Measurements from ENCODE around the gene ANKRD52.

Gene ANKRD52

GRCh38 chr12:56221232-56221756 is 36.9 kb downstream of the ANKRD52 start:
- peak overlapping the region; percentile 68 for H3K9ac ChIP-seq
- no peaks in the 10 kb centered on the region for H3K27me3 ChIP-seq (ENCODE audit: control insufficient read depth, insufficient read depth, low read length)
- no peaks in the 10 kb centered on the region for H3K9me3 ChIP-seq (ENCODE audit: control insufficient read depth, low read length)
- peaks cover 24% of the 10 kb centered on the region for H3K79me2 ChIP-seq
- H3K4me3 ChIP-seq (ENCODE audit: low read depth, low read length) = peak overlapping the region; percentile 88
- H2AFZ ChIP-seq = peak overlapping the region; percentile 79
- no peak for TF ChIP-seq CTCF (IDR thresholded peaks at IDR 0.05)
- peak overlapping the region; percentile 82 for H3K4me2 ChIP-seq (ENCODE audit: low read length)
- H3K4me1 ChIP-seq = peaks cover 6% of the 10 kb centered on the region
- H3K36me3 ChIP-seq (ENCODE audit: control insufficient read depth, insufficient read depth, low read length) = no peaks in the 10 kb centered on the region
- peak overlapping the region; percentile 92 for H3K27ac ChIP-seq

GRCh38 chr12:56220611-56221231 is 37.5 kb downstream of the ANKRD52 start:
- Histone ChIP-seq H3K27ac (peak overlapping the region; percentile 92), H3K79me2 (peaks cover 24% of the 10 kb centered on the region), H3K4me3 (ENCODE audit: low read depth, low read length) (peak overlapping the region; percentile 88), H3K4me2 (ENCODE audit: low read length) (peak overlapping the region; percentile 82), H3K4me1 (peaks cover 6% of the 10 kb centered on the region), H3K27me3 (ENCODE audit: control insufficient read depth, insufficient read depth, low read length) (no peaks in the 10 kb centered on the region), H3K9ac (no peak overlapping the region), H3K9me3 (ENCODE audit: control insufficient read depth, low read length) (no peaks in the 10 kb centered on the region), H3K36me3 (ENCODE audit: control insufficient read depth, insufficient read depth, low read length) (no peaks in the 10 kb centered on the region), H2AFZ (peak overlapping the region; percentile 79)
- no peak for TF ChIP-seq CTCF (IDR thresholded peaks at IDR 0.05)

GRCh38 chr12:56219840-56220239 is 38.3 kb downstream of the ANKRD52 start:
- no peak overlapping the region for H2AFZ ChIP-seq
- H3K36me3 ChIP-seq (ENCODE audit: control insufficient read depth, insufficient read depth, low read length) = no peaks in the 10 kb centered on the region
- H3K79me2 ChIP-seq = peaks cover 29% of the 10 kb centered on the region
- no peak for TF ChIP-seq CTCF (IDR thresholded peaks at IDR 0.05)
- no peak overlapping the region for H3K27ac ChIP-seq
- H3K9ac ChIP-seq = no peak overlapping the region
- no peaks in the 10 kb centered on the region for H3K9me3 ChIP-seq (ENCODE audit: control insufficient read depth, low read length)
- H3K4me3 ChIP-seq (ENCODE audit: low read depth, low read length) = no peak overlapping the region
- no peak overlapping the region for H3K4me2 ChIP-seq (ENCODE audit: low read length)
- H3K27me3 ChIP-seq (ENCODE audit: control insufficient read depth, insufficient read depth, low read length) = no peaks in the 10 kb centered on the region
- peaks cover 6% of the 10 kb centered on the region for H3K4me1 ChIP-seq

- Histone ChIP-seq H3K36me3 (ENCODE audit: control insufficient read depth, insufficient read depth, low read length) (no peaks in the 10 kb centered on the region), H3K27ac (no peak overlapping the region), H3K9me3 (ENCODE audit: control insufficient read depth, low read length) (no peaks in the 10 kb centered on the region), H3K4me3 (ENCODE audit: low read depth, low read length) (no peak overlapping the region), H3K4me2 (ENCODE audit: low read length) (no peak overlapping the region), H2AFZ (no peak overlapping the region), H3K27me3 (ENCODE audit: control insufficient read depth, insufficient read depth, low read length) (no peaks in the 10 kb centered on the region), H3K4me1 (peaks cover 4% of the 10 kb centered on the region), H3K79me2 (peaks cover 37% of the 10 kb centered on the region), H3K9ac (no peak overlapping the region)
- no peak for TF ChIP-seq CTCF (IDR thresholded peaks at IDR 0.05)
Measured at GRCh38 chr12:56216461-56216860, 41.7 kb downstream of the ANKRD52 start.

GRCh38 chr12:56213878-56214277 is 44.3 kb downstream of the ANKRD52 start:
- H3K9me3 ChIP-seq (ENCODE audit: control insufficient read depth, low read length) = no peaks in the 10 kb centered on the region
- H3K27ac ChIP-seq = no peak overlapping the region
- H3K27me3 ChIP-seq (ENCODE audit: control insufficient read depth, insufficient read depth, low read length) = no peaks in the 10 kb centered on the region
- H3K9ac ChIP-seq = no peak overlapping the region
- H3K79me2 ChIP-seq = peaks cover 29% of the 10 kb centered on the region
- H3K4me1 ChIP-seq = peaks cover 4% of the 10 kb centered on the region
- no peak overlapping the region for H2AFZ ChIP-seq
- H3K4me3 ChIP-seq (ENCODE audit: low read depth, low read length) = no peak overlapping the region
- H3K4me2 ChIP-seq (ENCODE audit: low read length) = no peak overlapping the region
- no peaks in the 10 kb centered on the region for H3K36me3 ChIP-seq (ENCODE audit: control insufficient read depth, insufficient read depth, low read length)
- TF ChIP-seq CTCF (IDR thresholded peaks at IDR 0.05) = no peak

Measured in parathyroid adenoma (tissue), 2 donors.